ENCODE measurements around the gene EFHC1.
A peak's percentile ranks its signal among the peaks of the same experiment; 100 is the strongest.

EFHC1 gene

GRCh38 chr6:52493669-52494068, 73.5 kb downstream of the EFHC1 start:
- no peaks in the 10 kb centered on the region for H3K9me2 ChIP-seq (replicated peaks; ENCODE audit: insufficient read depth, low read length)
- peak overlapping the region; percentile 27; the same call in 1 of the 2 replicates for H3K27ac ChIP-seq (ENCODE audit: low read length)
- no peaks in the 10 kb centered on the region for H3K9me3 ChIP-seq (replicated peaks; ENCODE audit: insufficient read depth, low read length)
- no peak for TF ChIP-seq EZH2phosphoT487 (IDR thresholded peaks at IDR 0.05; ENCODE audit: low read length)
- no peak for TF ChIP-seq CTCF (IDR thresholded peaks at IDR 0.05; ENCODE audit: low read length)
- no peaks in the 10 kb centered on the region for H3K36me3 ChIP-seq (replicated peaks; ENCODE audit: insufficient read depth, low read length)
- H3K27me3 ChIP-seq (replicated peaks; ENCODE audit: insufficient read depth, low read length): no peaks in the 10 kb centered on the region
- no peak for DNase-seq
- no peak overlapping the region for H2AFZ ChIP-seq (ENCODE audit: low read length)
- H3K4me2 ChIP-seq (ENCODE audit: low read depth, low read length): no peak overlapping the region
- H3F3A ChIP-seq (ENCODE audit: insufficient read depth, low read length): peaks cover 42% of the 10 kb centered on the region
- H3K4me3 ChIP-seq (ENCODE audit: low read length): no peak overlapping the region
- no peak overlapping the region for H3K9ac ChIP-seq (ENCODE audit: low read length)
- no peaks in the 10 kb centered on the region for H4K20me1 ChIP-seq (ENCODE audit: insufficient read depth, low read length)
- peaks cover 7% of the 10 kb centered on the region; the same call in 1 of the 2 replicates for H3K79me2 ChIP-seq (ENCODE audit: low read length)
- peaks cover 40% of the 10 kb centered on the region for H3K4me1 ChIP-seq (ENCODE audit: low read length)

GRCh38 chr6:52494298-52495072, 74.3 kb downstream of the EFHC1 start:
- Histone ChIP-seq H3K36me3 (replicated peaks; ENCODE audit: insufficient read depth, low read length) (no peaks in the 10 kb centered on the region), H3K4me3 (ENCODE audit: low read length) (no peak overlapping the region), H3K27me3 (replicated peaks; ENCODE audit: insufficient read depth, low read length) (no peaks in the 10 kb centered on the region), H3K79me2 (ENCODE audit: low read length) (peaks cover 7% of the 10 kb centered on the region; the same call in 1 of the 2 replicates), H3K27ac (ENCODE audit: low read length) (peak overlapping the region; percentile 27; the same call in 1 of the 2 replicates), H3K4me1 (ENCODE audit: low read length) (peaks cover 48% of the 10 kb centered on the region), H4K20me1 (ENCODE audit: insufficient read depth, low read length) (no peaks in the 10 kb centered on the region), H3K4me2 (ENCODE audit: low read depth, low read length) (no peak overlapping the region), H2AFZ (ENCODE audit: low read length) (no peak overlapping the region), H3K9me2 (replicated peaks; ENCODE audit: insufficient read depth, low read length) (no peaks in the 10 kb centered on the region), H3K9me3 (replicated peaks; ENCODE audit: insufficient read depth, low read length) (no peaks in the 10 kb centered on the region), H3K9ac (ENCODE audit: low read length) (no peak overlapping the region), H3F3A (ENCODE audit: insufficient read depth, low read length) (peaks cover 50% of the 10 kb centered on the region)
- no peak for TF ChIP-seq CTCF (IDR thresholded peaks at IDR 0.05; ENCODE audit: low read length)
- no peak for TF ChIP-seq EZH2 (optimal IDR thresholded peaks at IDR 0.05; ENCODE audit: low read depth, low read length)
- TF ChIP-seq EZH2phosphoT487 (IDR thresholded peaks at IDR 0.05; ENCODE audit: low read length): no peak
- no peak for DNase-seq

GRCh38 chr6:52495922-52496321, 75.8 kb downstream of the EFHC1 start:
- H2AFZ ChIP-seq (ENCODE audit: low read length): no peak overlapping the region
- no peak for TF ChIP-seq CTCF (IDR thresholded peaks at IDR 0.05; ENCODE audit: low read length)
- TF ChIP-seq EZH2phosphoT487 (IDR thresholded peaks at IDR 0.05; ENCODE audit: low read length): no peak
- no peak for TF ChIP-seq EZH2 (optimal IDR thresholded peaks at IDR 0.05; ENCODE audit: low read depth, low read length)

More at GRCh38 chr6:52495922-52496321, 75.8 kb downstream of the EFHC1 start:
- no peaks in the 10 kb centered on the region for H3K27me3 ChIP-seq (replicated peaks; ENCODE audit: insufficient read depth, low read length)
- DNase-seq: no peak
- H3K9me3 ChIP-seq (replicated peaks; ENCODE audit: insufficient read depth, low read length): no peaks in the 10 kb centered on the region
- H3K36me3 ChIP-seq (replicated peaks; ENCODE audit: insufficient read depth, low read length): no peaks in the 10 kb centered on the region
- H3K79me2 ChIP-seq (ENCODE audit: low read length): peaks cover 7% of the 10 kb centered on the region; the same call in 1 of the 2 replicates
- peaks cover 62% of the 10 kb centered on the region for H3K4me1 ChIP-seq (ENCODE audit: low read length)
- no peak overlapping the region for H3K4me3 ChIP-seq (ENCODE audit: low read length)
- H3K9me2 ChIP-seq (replicated peaks; ENCODE audit: insufficient read depth, low read length): no peaks in the 10 kb centered on the region
- no peak overlapping the region for H3K4me2 ChIP-seq (ENCODE audit: low read depth, low read length)
- H4K20me1 ChIP-seq (ENCODE audit: insufficient read depth, low read length): no peaks in the 10 kb centered on the region
- H3F3A ChIP-seq (ENCODE audit: insufficient read depth, low read length): peaks cover 63% of the 10 kb centered on the region
- no peak overlapping the region for H3K9ac ChIP-seq (ENCODE audit: low read length)
- peak overlapping the region; percentile 96; the same call in 1 of the 2 replicates for H3K27ac ChIP-seq (ENCODE audit: low read length)
